GM23248 (cell line): ENCODE measurements around the gene RELL1. TPM values are rescaled to one million over a fixed set of nuclear protein-coding genes. Genes with fewer than 3 reads are reported as not detected.
A peak's percentile ranks its signal among the peaks of the same experiment; 100 is the strongest.

Source experiments
- DNase-seq: peaks from one replicate; pipeline ENCODE4 v3.0.0-alpha.2; 2015
- H2AFZ ChIP-seq: fragments of 200-600 bp; sonication (generic); 2 replicates; pipeline ENCODE4 v1.6.1; 2016; ENCODE audit warnings: antibody characterized with exemption
- H3F3A ChIP-seq: fragments of 200-600 bp; sonication (generic); 2 replicates; pipeline ENCODE4 v1.6.1; 2016; ENCODE audit warnings: mild to moderate bottlenecking, antibody characterized with exemption, mixed run types; ENCODE audit not compliant: insufficient read depth
- H3K27ac ChIP-seq: fragments of 200-600 bp; sonication (generic); 2 replicates; pipeline ENCODE4 v1.5.1; 2016; ENCODE audit warnings: mild to moderate bottlenecking
- H3K27me3 ChIP-seq: fragments of 200-600 bp; sonication (generic); replicated peaks from 2 replicates; pipeline ENCODE4 v1.6.1; 2016; ENCODE audit warnings: mild to moderate bottlenecking; ENCODE audit not compliant: insufficient read depth
- H3K36me3 ChIP-seq: fragments of 200-600 bp; sonication (generic); 2 replicates; pipeline ENCODE4 v1.6.1; 2016; ENCODE audit warnings: low read depth, mild to moderate bottlenecking
- H3K4me1 ChIP-seq: fragments of 200-600 bp; sonication (generic); 2 replicates; pipeline ENCODE4 v1.6.1; 2016; ENCODE audit warnings: mild to moderate bottlenecking; ENCODE audit not compliant: insufficient read depth
- H3K4me2 ChIP-seq: fragments of 200-600 bp; sonication (generic); one replicate; pipeline ENCODE4 v1.6.1; 2016; ENCODE audit warnings: mild to moderate bottlenecking; ENCODE audit not compliant: unreplicated experiment
- H3K4me3 ChIP-seq: fragments of 200-600 bp; sonication (generic); 2 replicates; pipeline ENCODE4 v1.5.1; 2016; ENCODE audit warnings: mild to moderate bottlenecking
- H3K79me2 ChIP-seq: fragments of 200-600 bp; sonication (generic); 2 replicates; pipeline ENCODE4 v1.6.1; 2016; ENCODE audit warnings: mild to moderate bottlenecking; ENCODE audit not compliant: insufficient read depth
- H3K9ac ChIP-seq: fragments of 200-600 bp; sonication (generic); 2 replicates; pipeline ENCODE4 v1.6.1; 2016; ENCODE audit warnings: mild to moderate bottlenecking
- H3K9me2 ChIP-seq: fragments of 200-600 bp; sonication (generic); 2 replicates; pipeline ENCODE4 v1.6.1; 2016; ENCODE audit warnings: mixed run types, mild to moderate bottlenecking, moderate library complexity; ENCODE audit not compliant: insufficient read depth
- H3K9me3 ChIP-seq: fragments of 200-600 bp; sonication (generic); one replicate; pipeline ENCODE4 v1.6.1; 2017; ENCODE audit warnings: low read depth
- H4K20me1 ChIP-seq: fragments of 200-600 bp; sonication (generic); 2 replicates; pipeline ENCODE4 v1.6.0; 2016; ENCODE audit not compliant: insufficient read depth
- EZH2 ChIP-seq: fragments of 200-600 bp; sonication (generic); IDR thresholded peaks from 2 replicates; pipeline ENCODE4 v1.6.1; 2018; ENCODE audit warnings: antibody characterized with exemption, mild to moderate bottlenecking; ENCODE audit not compliant: insufficient read depth, poor library complexity, severe bottlenecking
- EZH2phosphoT487 ChIP-seq: fragments of 200-600 bp; sonication (generic); IDR thresholded peaks from 2 replicates; pipeline ENCODE4 v1.6.1; 2018; ENCODE audit warnings: antibody characterized with exemption, moderate library complexity, mild to moderate bottlenecking, low read depth; ENCODE audit not compliant: insufficient read depth
- WGBS, 2 experiments: methylation state at CpG; one replicate each; pipeline ENCODE4 v1.1.6; 2015 to 2017; ENCODE audit warnings: low lambda C conversion rate in 2 of 2, low coverage in 1 of 2; ENCODE audit errors: missing lambda C conversion rate in 2 of 2; 5-methylcytosine and 5-hydroxymethylcytosine counted together
- in situ Hi-C: fragments of 300-500 bp; cut with MboI; formaldehyde crosslinking; loops from 2 replicates; pipeline ENCODE4 v1.15.0; 2020
- polyA plus RNA-seq: library from polyadenylated mRNA; unstranded; fragments of >200 nt; fragmentation: Nextera tagmentation; extraction: Ambion mirVana; gene quantifications from 2 replicates; pipeline ENCODE4 v1.2.1, GENCODE V29; 2016
- total RNA-seq: library from RNA; depleted of rRNA; stranded (reverse); fragments of >200 nt; shearing (Covaris generic); gene quantifications from 2 replicates; pipeline ENCODE4 v1.2.3, GENCODE V29; 2014

RELL1 gene
- total and polyA plus RNA-seq, 2 experiments from 2014 or later: 7.7 to 42.5 TPM

GRCh38 chr4:37717576-37717975, 31.4 kb upstream of the RELL1 start:
- TF ChIP-seq EZH2: no peak
- no peak for TF ChIP-seq EZH2phosphoT487
- in situ Hi-C loops: no loop called here
- Histone ChIP-seq H3K9ac (no peak overlapping the region), H3K36me3 (no peaks in the 10 kb centered on the region), H3F3A (peaks cover 28% of the 10 kb centered on the region), H3K79me2 (no peaks in the 10 kb centered on the region), H3K4me3 (no peak overlapping the region), H2AFZ (peak overlapping the region; percentile 41), H3K9me2 (no peaks in the 10 kb centered on the region), H3K9me3 (no peaks in the 10 kb centered on the region), H3K27ac (peak overlapping the region; percentile 37), H3K4me2 (peak overlapping the region; percentile 40), H3K4me1 (peaks cover 28% of the 10 kb centered on the region), H4K20me1 (no peaks in the 10 kb centered on the region), H3K27me3 (no peaks in the 10 kb centered on the region)
- DNase-seq: peak; percentile 93
- 15 to 17% methylated on average over 4 of the region's 4 CpGs for WGBS, 2 experiments

GRCh38 chr4:37715889-37716402, 29.8 kb upstream of the RELL1 start:
- H3K79me2 ChIP-seq: no peaks in the 10 kb centered on the region
- H3K9ac ChIP-seq: no peak overlapping the region
- H3K27me3 ChIP-seq: no peaks in the 10 kb centered on the region
- in situ Hi-C loops: no loop called here
- H2AFZ ChIP-seq: no peak overlapping the region
- H3K4me2 ChIP-seq: no peak overlapping the region
- no peaks in the 10 kb centered on the region for H3K9me2 ChIP-seq
- H3F3A ChIP-seq: peaks cover 28% of the 10 kb centered on the region
- H3K4me1 ChIP-seq: peaks cover 28% of the 10 kb centered on the region
- H3K9me3 ChIP-seq: no peaks in the 10 kb centered on the region
- DNase-seq: peak; percentile 14
- no peak overlapping the region for H3K4me3 ChIP-seq
- no peaks in the 10 kb centered on the region for H4K20me1 ChIP-seq
- WGBS, 2 experiments: 85 to 88% methylated on average over 4 of the region's 4 CpGs
- H3K36me3 ChIP-seq: no peaks in the 10 kb centered on the region
- no peak for TF ChIP-seq EZH2
- TF ChIP-seq EZH2phosphoT487: no peak
- H3K27ac ChIP-seq: no peak overlapping the region

GRCh38 chr4:37710491-37710890, 24.3 kb upstream of the RELL1 start:
- Histone ChIP-seq H3K79me2 (no peaks in the 10 kb centered on the region), H3F3A (no peaks in the 10 kb centered on the region), H3K9me2 (peaks cover 4% of the 10 kb centered on the region; the same call in 1 of the 2 replicates), H4K20me1 (no peaks in the 10 kb centered on the region), H2AFZ (no peak overlapping the region), H3K4me2 (no peak overlapping the region), H3K9ac (no peak overlapping the region), H3K4me1 (no peaks in the 10 kb centered on the region), H3K36me3 (no peaks in the 10 kb centered on the region), H3K4me3 (no peak overlapping the region), H3K9me3 (no peaks in the 10 kb centered on the region), H3K27ac (no peak overlapping the region), H3K27me3 (no peaks in the 10 kb centered on the region)
- WGBS, 2 experiments: 57 to 61% methylated on average over 1 of the region's 1 CpG
- TF ChIP-seq EZH2 (no peak), EZH2phosphoT487 (no peak)
- in situ Hi-C loops: no loop called here
- no peak for DNase-seq

GRCh38 chr4:37706032-37706431, 19.9 kb upstream of the RELL1 start:
- Histone ChIP-seq H3K27ac (no peak overlapping the region), H3K9me2 (peaks cover 4% of the 10 kb centered on the region; the same call in 1 of the 2 replicates), H3K4me2 (no peak overlapping the region), H4K20me1 (no peaks in the 10 kb centered on the region), H3K9ac (no peak overlapping the region), H3K79me2 (no peaks in the 10 kb centered on the region), H3K4me1 (no peaks in the 10 kb centered on the region), H3K27me3 (no peaks in the 10 kb centered on the region), H2AFZ (no peak overlapping the region), H3F3A (no peaks in the 10 kb centered on the region), H3K36me3 (no peaks in the 10 kb centered on the region), H3K4me3 (no peak overlapping the region), H3K9me3 (no peaks in the 10 kb centered on the region)
- TF ChIP-seq EZH2phosphoT487: no peak
- TF ChIP-seq EZH2: no peak
- 67 to 73% methylated on average over 3 of the region's 3 CpGs for WGBS, 2 experiments
- in situ Hi-C loops: no loop called here
- no peak for DNase-seq
